Retina (tissue), 1 donor: ENCODE results near the gene OR5B2.
"Not testable (repeated sequence)": the region's sequence is repeated elsewhere in the genome, so short reads cannot be mapped to it uniquely, and the experiment has no call there.

Experiments used
- DNase-seq: peaks from one replicate; pipeline ENCODE4 v3.0.0-alpha.2; 2016

Gene OR5B2

DNA sequence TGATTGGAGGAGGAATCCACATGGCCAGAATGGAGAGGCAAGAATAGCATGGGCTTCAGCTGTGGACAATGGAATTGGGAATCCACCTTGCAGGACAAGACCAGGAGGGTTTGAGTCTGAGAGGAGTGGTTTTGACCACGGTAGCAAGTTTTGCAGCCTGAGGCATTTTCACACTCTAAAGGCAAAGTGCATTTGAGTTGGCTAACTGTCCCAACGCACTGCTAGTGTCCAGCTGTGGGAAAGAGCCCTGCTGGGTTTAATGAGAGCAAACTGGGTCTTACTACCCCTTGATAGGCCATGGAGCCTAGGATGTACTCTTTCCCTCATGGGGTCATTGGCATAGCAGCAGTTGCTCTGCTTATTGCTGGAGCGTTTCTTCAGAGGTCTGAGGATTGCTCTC is at the start of gene OR5B2:
TSS of gene OR5B2 (minus strand) at position 101 of the 400 bp plus-strand sequence. CDS start 4,860 bp downstream, outside the sequence.
- DNase-seq = no peak

DNA sequence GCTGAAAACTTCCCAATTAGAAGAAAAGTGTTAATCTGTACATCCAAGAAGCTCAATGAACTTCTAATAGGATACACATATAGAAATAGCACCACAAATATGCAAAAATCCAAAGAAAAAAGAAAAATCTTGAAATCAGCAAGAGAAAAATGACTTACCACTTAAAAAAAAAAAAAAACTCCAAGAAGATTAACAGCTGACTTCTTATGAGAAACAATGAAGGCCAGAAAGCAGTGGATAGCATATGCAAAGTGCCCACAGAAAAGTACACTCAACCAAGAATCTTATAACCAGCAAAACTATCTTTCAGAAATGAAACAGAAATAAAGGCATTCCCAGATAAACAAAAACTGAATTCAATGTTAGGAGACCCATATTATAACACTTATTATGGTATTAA is 44.0 kb upstream of the OR5B2 start:
- no peak for DNase-seq

DNA sequence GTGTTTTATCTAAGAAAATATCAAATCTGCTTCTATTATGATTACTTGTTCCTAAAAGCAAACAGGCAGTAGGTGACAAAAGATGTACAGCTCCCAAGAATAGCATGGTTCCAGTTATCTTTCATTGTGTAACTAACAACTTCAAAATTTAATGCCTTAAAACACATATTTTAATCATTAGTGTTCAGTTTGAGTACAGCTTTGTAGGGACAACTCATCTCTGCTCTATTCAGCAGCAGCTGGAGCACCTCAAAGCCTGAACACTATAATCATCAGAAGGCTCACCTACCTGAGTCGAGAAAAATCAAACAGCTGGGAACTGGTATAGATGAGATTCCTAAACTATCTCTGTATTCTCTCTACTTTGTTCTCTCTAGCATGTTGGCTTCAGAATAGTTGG is 38.4 kb upstream of the OR5B2 start:
- no peak for DNase-seq

- DNase-seq = no peak
Measured at GRCh38 chr11:58465690-58466089, 37.8 kb upstream of the OR5B2 start.

DNA sequence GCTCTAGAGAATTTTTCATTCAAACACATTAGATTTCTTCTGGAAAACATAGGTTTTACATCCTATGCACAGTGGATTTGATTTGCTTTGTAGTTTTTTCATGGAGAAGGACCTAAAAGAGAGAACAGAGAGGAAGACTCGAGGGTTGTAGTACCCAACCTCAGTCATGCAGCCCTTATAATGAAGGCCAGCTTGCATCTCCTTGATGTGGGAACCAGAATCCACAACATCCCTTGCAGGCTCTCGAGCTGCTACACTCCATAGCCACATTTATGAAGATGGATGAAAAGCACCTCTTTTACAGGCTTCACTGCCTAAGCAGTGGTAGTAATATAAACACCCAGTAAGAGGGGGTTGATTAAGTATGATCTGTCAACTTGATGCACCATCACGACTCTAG is 23.7 kb upstream of the OR5B2 start:
- DNase-seq = no peak

GRCh38 chr11:58446294-58446693 is 18.4 kb upstream of the OR5B2 start:
- no peak for DNase-seq

DNA sequence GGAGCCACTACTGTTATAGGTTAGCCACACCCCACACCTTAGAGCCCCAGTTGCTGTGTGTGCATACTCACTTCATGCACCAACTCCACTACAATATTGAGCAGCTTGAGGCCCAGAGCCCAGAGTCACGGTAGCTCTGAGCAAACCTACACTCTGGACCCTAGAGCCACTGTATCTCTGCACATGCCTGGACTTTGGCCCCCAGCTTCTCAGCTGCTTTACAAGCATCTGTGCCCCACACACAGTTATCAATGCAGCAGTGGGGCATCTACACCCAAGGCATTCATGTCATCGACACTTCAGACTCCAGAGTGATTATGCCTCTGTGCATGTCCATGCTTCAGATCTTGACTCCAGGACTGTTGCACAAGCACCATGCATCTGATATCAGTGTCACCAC is 16.4 kb upstream of the OR5B2 start:
- DNase-seq = no peak

DNA sequence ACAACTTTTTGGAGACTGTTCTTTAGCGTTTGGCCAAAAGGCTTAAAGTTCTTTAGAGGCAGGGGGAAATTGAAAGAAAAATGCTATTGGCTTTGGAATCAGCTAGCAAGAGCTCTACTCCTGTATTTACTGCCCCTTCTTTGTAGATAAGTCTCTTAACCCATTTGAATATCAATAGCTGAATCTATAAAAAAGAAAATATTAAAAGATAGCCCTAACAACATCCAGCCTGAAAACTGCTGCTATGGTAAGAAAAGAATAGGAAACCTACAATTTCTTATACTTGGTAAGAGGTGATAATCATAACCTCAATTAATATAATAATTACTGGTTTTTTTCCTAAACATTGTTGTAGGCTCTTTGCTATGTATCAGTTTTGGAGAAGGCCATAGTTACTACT is 14.2 kb upstream of the OR5B2 start, which contains the start of gene OR5B12:
TSS of gene OR5B12 (minus strand) at position 101 of the 400 bp plus-strand sequence. CDS start 2,085 bp downstream, outside the sequence.
- DNase-seq = no peak

- DNase-seq = no peak
Measured at GRCh38 chr11:58438486-58438885, 10.6 kb upstream of the OR5B2 start.

- no peak for DNase-seq
Measured at GRCh38 chr11:58434217-58434616, 6.3 kb upstream of the OR5B2 start.

GRCh38 chr11:58433638-58434203 is 5.8 kb upstream of the OR5B2 start:
- DNase-seq = no peak

GRCh38 chr11:58429273-58429672 is 1.4 kb upstream of the OR5B2 start:
- DNase-seq = no peak

- no peak for DNase-seq
Measured at GRCh38 chr11:58406774-58407173, 21.1 kb downstream of the OR5B2 start, which contains the start of gene OR5B3. Gene OR5B3, minus strand, starts transcription at chr11:58406874. Its CDS starts 3,465 bp downstream, at chr11:58403409.

DNA sequence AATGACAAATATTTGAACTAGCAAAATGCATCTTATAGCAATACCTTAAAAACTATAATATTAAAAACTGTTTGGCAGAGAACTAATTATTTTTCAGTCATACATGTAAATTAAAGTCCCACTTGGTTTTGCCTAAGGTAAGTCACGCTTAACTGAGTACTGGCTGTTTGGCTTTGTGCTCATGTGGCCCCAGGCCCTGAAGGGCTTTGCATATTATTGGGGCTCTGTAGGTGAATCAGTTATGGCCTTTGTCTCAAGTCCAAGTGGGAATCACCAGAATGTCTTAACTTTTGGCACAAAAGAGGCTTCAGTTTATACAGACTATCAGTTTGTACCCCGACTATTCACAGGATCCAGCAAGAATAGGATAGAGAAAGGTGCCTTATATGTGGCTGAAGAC is 28.3 kb downstream of the OR5B2 start:
- DNase-seq = not testable (repeated sequence)

GRCh38 chr11:58395581-58395980 is 32.3 kb downstream of the OR5B2 start:
- DNase-seq = no peak

DNA sequence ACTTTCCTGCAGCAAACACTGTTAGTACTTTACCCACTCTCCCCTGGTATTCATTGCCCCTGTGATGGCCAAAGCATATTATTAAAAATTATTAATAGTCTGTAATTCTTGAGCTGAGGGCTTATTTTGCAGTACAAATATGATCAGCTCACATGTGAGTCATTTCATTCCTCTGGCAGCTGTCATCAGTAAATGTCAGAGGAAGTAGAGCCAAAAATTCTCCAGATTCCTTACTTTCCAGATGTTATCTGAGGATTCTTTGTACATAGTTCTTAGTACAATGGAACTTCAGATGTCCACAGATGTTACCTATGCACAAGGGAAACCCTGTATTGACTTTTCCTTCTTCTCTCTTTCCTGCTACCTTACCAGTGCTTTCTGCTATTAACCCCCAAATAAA is 33.7 kb downstream of the OR5B2 start:
- DNase-seq = no peak

GRCh38 chr11:58392746-58393145 is 35.2 kb downstream of the OR5B2 start:
- DNase-seq = no peak

DNA sequence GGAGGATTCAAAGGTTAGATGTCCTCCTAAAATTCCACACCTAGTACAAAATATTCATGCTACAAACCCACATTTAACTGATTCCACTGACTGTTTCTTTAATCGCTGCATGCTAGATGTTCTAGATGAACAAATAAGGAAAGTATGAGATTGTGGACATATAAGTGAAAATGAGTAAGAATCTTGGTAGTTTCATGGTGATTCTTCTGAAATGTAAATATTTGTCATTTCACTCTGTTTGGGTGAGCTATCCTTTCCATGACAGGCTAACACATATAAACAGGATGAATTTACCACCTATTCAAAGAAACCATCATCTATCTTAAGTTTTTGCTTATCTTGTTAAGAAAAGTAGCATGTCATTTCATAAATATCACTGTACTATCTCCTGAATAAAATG is 36.0 kb downstream of the OR5B2 start:
- no peak for DNase-seq

GRCh38 chr11:58390551-58391063 is 37.3 kb downstream of the OR5B2 start:
- no peak for DNase-seq
